ENCODE results near the gene BCAN. TPM values are rescaled to one million over a fixed set of nuclear protein-coding genes. Genes with fewer than 3 reads are reported as not detected.

The BCAN gene
- total and polyA plus RNA-seq, 2 of the 4 experiments (the other 2 are of a cell fraction) = 0.07 TPM; not detected in 1

- no peaks in the 10 kb centered on the region for H3K9me3 ChIP-seq (ENCODE audit: control insufficient read depth, insufficient read depth, low read length)
- DNase-seq = no peak
- peaks cover 15 to 49% of the 10 kb centered on the region in 2 experiments; a peak in 3 of 4 replicates for H3K79me1 ChIP-seq (ENCODE audit: low read depth in 1 of 2, low read length in 2 of 2)
- peaks cover 11% of the 10 kb centered on the region for H3K27me3 ChIP-seq (ENCODE audit: control insufficient read depth, insufficient read depth, low read length)
- H2BK20ac ChIP-seq (ENCODE audit: low read depth, low read length) = peak overlapping the region; percentile 17; the same call in 1 of the 2 replicates
- no peak for TF ChIP-seq MAZ (IDR thresholded peaks at IDR 0.05; ENCODE audit: borderline replicate concordance, low read depth, low read length)
- no peak for TF ChIP-seq BHLHE40 (IDR thresholded peaks at IDR 0.05; ENCODE audit: low read depth, low read length)
- TF ChIP-seq, protein P1, sequence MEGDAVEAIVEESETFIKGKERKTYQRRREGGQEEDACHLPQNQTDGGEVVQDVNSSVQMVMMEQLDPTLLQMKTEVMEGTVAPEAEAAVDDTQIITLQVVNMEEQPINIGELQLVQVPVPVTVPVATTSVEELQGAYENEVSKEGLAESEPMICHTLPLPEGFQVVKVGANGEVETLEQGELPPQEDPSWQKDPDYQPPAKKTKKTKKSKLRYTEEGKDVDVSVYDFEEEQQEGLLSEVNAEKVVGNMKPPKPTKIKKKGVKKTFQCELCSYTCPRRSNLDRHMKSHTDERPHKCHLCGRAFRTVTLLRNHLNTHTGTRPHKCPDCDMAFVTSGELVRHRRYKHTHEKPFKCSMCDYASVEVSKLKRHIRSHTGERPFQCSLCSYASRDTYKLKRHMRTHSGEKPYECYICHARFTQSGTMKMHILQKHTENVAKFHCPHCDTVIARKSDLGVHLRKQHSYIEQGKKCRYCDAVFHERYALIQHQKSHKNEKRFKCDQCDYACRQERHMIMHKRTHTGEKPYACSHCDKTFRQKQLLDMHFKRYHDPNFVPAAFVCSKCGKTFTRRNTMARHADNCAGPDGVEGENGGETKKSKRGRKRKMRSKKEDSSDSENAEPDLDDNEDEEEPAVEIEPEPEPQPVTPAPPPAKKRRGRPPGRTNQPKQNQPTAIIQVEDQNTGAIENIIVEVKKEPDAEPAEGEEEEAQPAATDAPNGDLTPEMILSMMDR (conservative IDR thresholded peaks at IDR 0.05; ENCODE audit: low read depth, low read length) = no peak
- no peak for TF ChIP-seq USF2 (IDR thresholded peaks at IDR 0.05; ENCODE audit: low read depth, low read length)
- no peak for TF ChIP-seq CHD1 (IDR thresholded peaks at IDR 0.05; ENCODE audit: low read depth, low read length)
- TF ChIP-seq RAD21 (IDR thresholded peaks at IDR 0.05; ENCODE audit: low read length) = no peak
- TF ChIP-seq MAFK (IDR thresholded peaks at IDR 0.05; ENCODE audit: low read depth, low read length) = no peak
- peak overlapping the region; percentile 65 for H3K9ac ChIP-seq (ENCODE audit: low read depth, low read length)
- in situ Hi-C loops (cut with MboI; ENCODE audit: low sequenced_read_pairs) = no loop called here
- H3K4me2 ChIP-seq (ENCODE audit: low read depth, low read length) = peak overlapping the region; percentile 77
- peak overlapping the region; percentile 35; the same call in 1 of the 2 replicates for H3K56ac ChIP-seq (ENCODE audit: extremely low read depth, insufficient read depth, low read length)
- H2BK120ac ChIP-seq (ENCODE audit: low read depth, low read length) = peak overlapping the region; percentile 66
- peak; percentile 22 for ATAC-seq (ENCODE audit: low read depth)
- CTCF ChIA-PET = interaction anchor here (0.9 to 3.8 kb wide), 8 partner anchors 11 to 252 kb away, joined by 3 to 25 read pairs (median 4); no protein-coding TSS in a partner anchor
- peak overlapping the region; percentile 38; the same call in 2 of the 3 replicates for H2BK15ac ChIP-seq (ENCODE audit: low read depth, low read length)
- peak overlapping the region; percentile 75 for H3K14ac ChIP-seq (replicated peaks; ENCODE audit: low read depth, low read length)
- dilution Hi-C loops (cut with HindIII; ENCODE audit: low sequenced_read_pairs, unreplicated experiment) = no loop called here
- H4K91ac ChIP-seq (ENCODE audit: insufficient read depth, low read depth, low read length) = peak overlapping the region; percentile 78
- H2AK9ac ChIP-seq (replicated peaks; ENCODE audit: low read depth, low read length, poor library complexity) = peak overlapping the region; percentile 95
- peak overlapping the region; percentile 27 for H2BK5ac ChIP-seq (ENCODE audit: low read depth, low read length, poor library complexity, severe bottlenecking)
- peak overlapping the region; percentile 48 for H3K4me3 ChIP-seq (ENCODE audit: insufficient read depth, low read depth, low read length)
- H3K18ac ChIP-seq (ENCODE audit: low read depth, low read length) = peak overlapping the region; percentile 8; the same call in 1 of the 2 replicates
- peaks cover 31% of the 10 kb centered on the region for H3K4me1 ChIP-seq (ENCODE audit: control insufficient read depth, insufficient read depth, low read length)
- peak overlapping the region; percentile 77 for H3K27ac ChIP-seq (ENCODE audit: insufficient read depth, low read length)
- POLR2A ChIA-PET (ENCODE audit: unreplicated experiment) = interaction anchor here (0.5 to 3.3 kb wide), 5 partner anchors 11 to 49 kb away, joined by 3 to 29 read pairs (median 13); no protein-coding TSS in a partner anchor
- peak overlapping the region; percentile 96 for H2AK5ac ChIP-seq (ENCODE audit: low read depth, low read length)
- H3K36me3 ChIP-seq (ENCODE audit: control insufficient read depth, insufficient read depth, low read length) = peaks cover 12% of the 10 kb centered on the region
- peaks cover 28% of the 10 kb centered on the region for H4K20me1 ChIP-seq (ENCODE audit: insufficient read depth, low read length)
- peak overlapping the region; percentile 93 for H3K4ac ChIP-seq (ENCODE audit: low read depth, low read length)
- BruUV-seq (replicated peaks) = no TSS peak
- WGBS, 2 experiments (ENCODE audit: extremely low coverage in 2 of 2, insufficient read length in 1 of 2) = 12% methylated on average over 22 of the region's 49 CpGs; no CpG with 5 or more reads in 1 of the 2 experiments
- H4K8ac ChIP-seq (ENCODE audit: low read depth in 2 of 2, low read length in 2 of 2) = peak overlapping the region; percentile 65 to 66; a peak in 3 of 4 replicates
- H3K23ac ChIP-seq (ENCODE audit: low read depth, low read length) = peak overlapping the region; percentile 61
- H2AFZ ChIP-seq (replicated peaks; ENCODE audit: low read length, poor library complexity) = peak overlapping the region; percentile 86
- intact Hi-C loops (cut with micrococcal nuclease) = no loop called here
- H4K5ac ChIP-seq (ENCODE audit: low read depth, low read length) = peak overlapping the region; percentile 31; the same call in 1 of the 2 replicates
- peaks cover 15% of the 10 kb centered on the region for H3K9me1 ChIP-seq (ENCODE audit: insufficient read depth, low read length)
These were observed 34.4 kb downstream of the BCAN start for GRCh38 chr1:156676114-156676819.

Data from IMR-90 (cell line).